Limb (tissue), 2 donors: ENCODE results near the gene C1orf167.
A peak's percentile ranks its signal among the peaks of the same experiment; 100 is the strongest.

Experiments used
- DNase-seq, 2 donors: peaks; one replicate each; pipeline ENCODE4 v3.0.0-alpha.2; 2016; ENCODE audit errors: extremely low spot score in 2 of 2

The C1orf167 gene

GRCh38 chr1:11736746-11737639, 25.0 kb upstream of the C1orf167 start:
- DNase-seq = peak in 1 of 2 donors; percentile 59

GRCh38 chr1:11738096-11738495, 23.9 kb upstream of the C1orf167 start:
- no peak for DNase-seq

GRCh38 chr1:11738783-11739182, 23.2 kb upstream of the C1orf167 start:
- DNase-seq = no peak

- no peak for DNase-seq
Measured at GRCh38 chr1:11740258-11741192, 21.5 kb upstream of the C1orf167 start.

GRCh38 chr1:11741482-11741881, 20.5 kb upstream of the C1orf167 start:
- DNase-seq = no peak

GRCh38 chr1:11741919-11742558, 20.0 kb upstream of the C1orf167 start:
- no peak for DNase-seq

GRCh38 chr1:11744287-11744686, 17.7 kb upstream of the C1orf167 start:
- DNase-seq = no peak

- DNase-seq = no peak
Measured at GRCh38 chr1:11746092-11746491, 15.9 kb upstream of the C1orf167 start.

GRCh38 chr1:11746795-11747487, 15.1 kb upstream of the C1orf167 start:
- no peak for DNase-seq

- no peak for DNase-seq
Measured at GRCh38 chr1:11748294-11749202, 13.4 kb upstream of the C1orf167 start.

GRCh38 chr1:11749203-11749689, 12.7 kb upstream of the C1orf167 start:
- no peak for DNase-seq

- DNase-seq = no peak
Measured at GRCh38 chr1:11749996-11750395, 12.0 kb upstream of the C1orf167 start.

GRCh38 chr1:11751087-11751486, 10.9 kb upstream of the C1orf167 start:
- no peak for DNase-seq

GRCh38 chr1:11752359-11753088, 9.5 kb upstream of the C1orf167 start:
- DNase-seq = no peak

GRCh38 chr1:11753555-11754208, 8.3 kb upstream of the C1orf167 start:
- DNase-seq = no peak

- no peak for DNase-seq
Measured at GRCh38 chr1:11757047-11757446, 4.9 kb upstream of the C1orf167 start.

GRCh38 chr1:11759791-11760190, 2.2 kb upstream of the C1orf167 start:
- no peak for DNase-seq

- DNase-seq = no peak
Measured at GRCh38 chr1:11761285-11761684, 708 bp upstream of the C1orf167 start.

GRCh38 chr1:11764115-11764514, 2.1 kb downstream of the C1orf167 start:
- no peak for DNase-seq
